ENCODE results near the gene C16orf95.

GRCh38 chr16:87360862-87361610, 43.8 kb upstream of the C16orf95 start:
- TF ChIP-seq CTCF (IDR thresholded peaks at IDR 0.05) (no peak), POLR2A (IDR thresholded peaks at IDR 0.05) (no peak)
